GM19463 (cell line): Measurements from ENCODE around the gene CA11.

Experiments used
- ATAC-seq: cut with Tn5 transposase; IDR thresholded peaks from one replicate; pipeline ENCODE4 v1.9.1; 2021; ENCODE audit warnings: mild to moderate bottlenecking, moderate library complexity; ENCODE audit not compliant: unreplicated experiment

The CA11 gene

GRCh38 chr19:48595171-48595570, 50.8 kb downstream of the CA11 start:
- ATAC-seq: no peak

- ATAC-seq: no peak
Measured at GRCh38 chr19:48591021-48591420, 55.0 kb downstream of the CA11 start.

GRCh38 chr19:48588670-48589401, 57.2 kb downstream of the CA11 start:
- no peak for ATAC-seq
